Liver (tissue), 9 donors: Measurements from ENCODE around the gene PALD1. TPM values are rescaled to one million over a fixed set of nuclear protein-coding genes. Genes with fewer than 3 reads are reported as not detected.

Source experiments
- DNase-seq: peaks from one replicate; pipeline ENCODE4 v3.0.0-alpha.2; 2017; ENCODE audit warnings: low spot score
- H3K27ac ChIP-seq, 2 donors: one replicate each; pipeline ENCODE4 v1.7.0; 2013; ENCODE audit warnings: inconsistent platforms in 2 of 2, low read length in 2 of 2, control low read depth in 1 of 2, low read depth in 1 of 2, mild to moderate bottlenecking in 1 of 2
- H3K27me3 ChIP-seq, 4 donors: one replicate each; pipeline versions ENCODE4 v1.6.1 to v1.7.0; 2013; ENCODE audit warnings: low read length in 3 of 4, inconsistent platforms in 1 of 4, mild to moderate bottlenecking in 1 of 4, moderate library complexity in 1 of 4; ENCODE audit not compliant: control insufficient read depth in 4 of 4, insufficient read depth in 4 of 4
- H3K36me3 ChIP-seq, 4 donors: one replicate each; pipeline versions ENCODE4 v1.6.1 to v1.7.0; 2013; ENCODE audit warnings: low read length in 3 of 4, mild to moderate bottlenecking in 3 of 4, low read depth in 1 of 4, moderate library complexity in 1 of 4; ENCODE audit not compliant: control insufficient read depth in 4 of 4, insufficient read depth in 3 of 4
- H3K4me1 ChIP-seq, 4 donors: one replicate each; pipeline versions ENCODE4 v1.6.1 to v1.7.0; 2013; ENCODE audit warnings: low read length in 3 of 4, mild to moderate bottlenecking in 3 of 4, moderate library complexity in 1 of 4; ENCODE audit not compliant: control insufficient read depth in 4 of 4, insufficient read depth in 4 of 4
- H3K4me3 ChIP-seq, 3 donors: one replicate each; pipeline versions ENCODE4 v1.6.1 to v1.7.0; 2013; ENCODE audit warnings: low read length in 3 of 3, control low read depth in 1 of 3, low read depth in 1 of 3, mild to moderate bottlenecking in 1 of 3
- H3K9ac ChIP-seq, 2 donors: one replicate each; pipeline ENCODE4 v1.7.0; 2013; ENCODE audit warnings: low read length in 2 of 2, mild to moderate bottlenecking in 2 of 2, moderate library complexity in 2 of 2, control low read depth in 1 of 2, low read depth in 1 of 2
- H3K9me3 ChIP-seq, 4 donors: one replicate each; pipeline versions ENCODE4 v1.6.1 to v1.7.0; 2013; ENCODE audit warnings: low read length in 3 of 4; ENCODE audit not compliant: control insufficient read depth in 4 of 4
- ATF3 ChIP-seq: IDR thresholded peaks from 2 replicates; pipeline ENCODE4 v1.6.1; 2016; ENCODE audit warnings: antibody characterized with exemption
- CTCF ChIP-seq: fragments of 150-350 bp; IDR thresholded peaks from 2 replicates; pipeline ENCODE4 v1.5.1; 2017; ENCODE audit warnings: improper control_type of control experiment, low read depth, low read length; ENCODE audit not compliant: missing input control
- EGR1 ChIP-seq, 2 donors: IDR thresholded peaks; 2 replicates each; pipeline ENCODE4 v1.6.1; 2016 to 2018; ENCODE audit warnings: antibody characterized with exemption in 2 of 2, low read depth in 2 of 2
- FOXA1 ChIP-seq: IDR thresholded peaks from 2 replicates; pipeline ENCODE4 v1.6.1; 2016; ENCODE audit warnings: antibody characterized with exemption
- FOXA2 ChIP-seq: IDR thresholded peaks from 2 replicates; pipeline ENCODE4 v1.6.1; 2016; ENCODE audit warnings: antibody characterized with exemption
- GABPA ChIP-seq, 2 donors: IDR thresholded peaks in 1 of 2; conservative IDR thresholded peaks in 1 of 2; 2 replicates each; pipeline ENCODE4 v1.6.1; 2016; ENCODE audit warnings: antibody characterized with exemption in 2 of 2, mild to moderate bottlenecking in 1 of 2, moderate library complexity in 1 of 2
- HNF4A ChIP-seq, 2 donors: conservative IDR thresholded peaks; 2 replicates each; pipeline ENCODE4 v1.6.1; 2016; ENCODE audit warnings: antibody characterized with exemption in 2 of 2, mild to moderate bottlenecking in 2 of 2
- HNF4G ChIP-seq: IDR thresholded peaks from 2 replicates; pipeline ENCODE4 v1.6.1; 2016; ENCODE audit warnings: antibody characterized with exemption
- JUND ChIP-seq, 2 donors: IDR thresholded peaks; 2 replicates each; pipeline ENCODE4 v1.6.1; 2016; ENCODE audit warnings: antibody characterized with exemption in 2 of 2
- MAX ChIP-seq: IDR thresholded peaks from 2 replicates; pipeline ENCODE4 v1.6.1; 2016; ENCODE audit warnings: antibody characterized with exemption
- NR2F2 ChIP-seq: IDR thresholded peaks from 2 replicates; pipeline ENCODE4 v1.6.1; 2016; ENCODE audit warnings: antibody characterized with exemption
- RAD21 ChIP-seq, 2 donors: IDR thresholded peaks; 2 replicates each; pipeline ENCODE4 v1.6.1; 2016; ENCODE audit warnings: antibody characterized with exemption in 2 of 2, mild to moderate bottlenecking in 2 of 2
- REST ChIP-seq: IDR thresholded peaks from 2 replicates; pipeline ENCODE4 v1.6.1; 2016; ENCODE audit warnings: antibody characterized with exemption, mild to moderate bottlenecking
- RXRA ChIP-seq, 2 donors: IDR thresholded peaks; 2 replicates each; pipeline ENCODE4 v1.6.1; 2017 to 2018; ENCODE audit warnings: antibody characterized with exemption in 2 of 2, mild to moderate bottlenecking in 1 of 2
- SP1 ChIP-seq: IDR thresholded peaks from 2 replicates; pipeline ENCODE4 v1.6.1; 2018; ENCODE audit warnings: antibody characterized with exemption, mild to moderate bottlenecking
- TAF1 ChIP-seq: conservative IDR thresholded peaks from 2 replicates; pipeline ENCODE4 v1.6.1; 2016; ENCODE audit warnings: antibody characterized with exemption, mild to moderate bottlenecking
- YY1 ChIP-seq: IDR thresholded peaks from 2 replicates; pipeline ENCODE4 v1.6.1; 2016; ENCODE audit warnings: antibody characterized with exemption, mild to moderate bottlenecking
- ZBTB33 ChIP-seq: IDR thresholded peaks from 2 replicates; pipeline ENCODE4 v1.6.1; 2016; ENCODE audit warnings: antibody characterized with exemption
- WGBS: extraction: QIAGEN DNeasy Blood & Tissue Kit; methylation state at CpG from one replicate; pipeline ENCODE4 v1.1.7; 2013; 5-methylcytosine and 5-hydroxymethylcytosine counted together
- polyA plus RNA-seq, 2 donors: library from polyadenylated mRNA; stranded (reverse) in 1 of 2; unstranded in 1 of 2; fragments of 200-250 nt in 1 of 2; fragments of >200 nt in 1 of 2; fragmentation: Nextera tagmentation in 1 of 2; extraction: Ambion mirVana in 1 of 2; gene quantifications; one replicate each; pipeline versions ENCODE4 v1.2.1 to v1.2.3, GENCODE V29; 2013 to 2015
- total RNA-seq, 2 donors: library from RNA; depleted of rRNA; stranded (reverse); fragments of >200 nt; gene quantifications; one replicate each; pipeline ENCODE4 v1.2.3, GENCODE V29; 2014
- donor health status: healthy.
- donor health status: healthy.
- donor health status: healthy.
- donor health status: healthy.
- donor health status: healthy.

PALD1 gene
- total and polyA plus RNA-seq, 4 donors, result 0.72 to 4.2 (median 1.4) TPM

- peaks cover 0 to 4% (median 1%) of the 10 kb centered on the region in 4 donors for H3K27me3 ChIP-seq
- no peak overlapping the region for H3K4me3 ChIP-seq
- no peaks in the 10 kb centered on the region for H3K36me3 ChIP-seq
- no peaks in the 10 kb centered on the region for H3K9me3 ChIP-seq
- H3K4me1 ChIP-seq, result peaks cover 0 to 12% (median 11%) of the 10 kb centered on the region in 4 donors
- 51% methylated on average over 8 of the region's 8 CpGs for WGBS
- TF ChIP-seq SP1 (no peak), RXRA (IDR thresholded peaks at IDR 0.05) (peak in 1 of 2 donors; percentile 8), REST (no peak), EGR1 (IDR thresholded peaks at IDR 0.05; ENCODE audit: low read depth in 2 of 2) (no peak), NR2F2 (peak; percentile 91), YY1 (no peak), MAX (no peak), FOXA2 (no peak), JUND (IDR thresholded peaks at IDR 0.05) (no peak), ZBTB33 (no peak), RAD21 (IDR thresholded peaks at IDR 0.05) (no peak), CTCF (no peak), FOXA1 (no peak), ATF3 (no peak), TAF1 (no peak), GABPA (IDR thresholded peaks at IDR 0.05 in 1 of 2, conservative IDR thresholded peaks at IDR 0.05 in 1 of 2) (no peak), HNF4G (no peak), HNF4A (conservative IDR thresholded peaks at IDR 0.05) (peak; percentile 17 to 36)
- DNase-seq, result no peak
- no peak overlapping the region for H3K9ac ChIP-seq
- H3K27ac ChIP-seq, result no peak overlapping the region
Observed at GRCh38 chr10:70445718-70446657, 32.6 kb upstream of the PALD1 start.
